Panc1 (cell line): Measurements from ENCODE around the gene ZBTB11. TPM values are rescaled to one million over a fixed set of nuclear protein-coding genes. Genes with fewer than 3 reads are reported as not detected.

Source experiments
- ATAC-seq: fragments of 200-7000 bp; cut with Tn5 transposase; 2 replicates; pipeline ENCODE4 v1.9.1; 2020; ENCODE audit warnings: mild to moderate bottlenecking, moderate library complexity
- BruUV-seq: library from RNA; stranded (reverse); fragments of 400-500 nt; replicated peaks from 2 replicates; lab custom pipeline; 2021; lab: Mats Ljungman, UMichigan
- CTCF ChIA-PET: fragments of 300-600 bp; sonication (Branson Sonifier 250); formaldehyde crosslinking; loops from one replicate; lab custom pipeline; 2022; ENCODE audit warnings: antibody characterized with exemption; lab: Charles Lee
- POLR2A ChIA-PET: fragments of 300-600 bp; sonication (Branson Sonifier 250); formaldehyde crosslinking; loops from one replicate; lab custom pipeline; 2022; ENCODE audit warnings: antibody characterized with exemption; lab: Charles Lee
- DNase-seq: peaks from one replicate; pipeline ENCODE4 v3.0.0-alpha.2; 2010; ENCODE audit warnings: low read depth, low spot score
- H3K27ac ChIP-seq: 2 replicates; pipeline ENCODE4 v1.5.1; 2011; ENCODE audit warnings: mild to moderate bottlenecking, low read length, inconsistent platforms
- H3K27me3 ChIP-seq: fragments of 200-500 bp; sonication (Bioruptor generic); 2 replicates; pipeline ENCODE4 v1.6.0; 2014; ENCODE audit warnings: low read length, inconsistent platforms; ENCODE audit not compliant: control insufficient read depth, insufficient read depth
- H3K36me3 ChIP-seq: fragments of 200-500 bp; sonication (Bioruptor generic); 2 replicates; pipeline ENCODE4 v1.5.1; 2014; ENCODE audit warnings: inconsistent platforms, mild to moderate bottlenecking, low read length, moderate library complexity; ENCODE audit not compliant: control insufficient read depth, insufficient read depth
- H3K4me1 ChIP-seq: 2 replicates; pipeline ENCODE4 v1.5.1; 2011; ENCODE audit warnings: inconsistent platforms, mild to moderate bottlenecking, low read length, moderate library complexity; ENCODE audit not compliant: control insufficient read depth, insufficient read depth
- H3K4me3 ChIP-seq, 2 experiments: 2 replicates each; pipeline ENCODE4 v1.5.1; 2011 to 2012; ENCODE audit warnings: low read depth in 2 of 2, low read length in 2 of 2, mild to moderate bottlenecking in 2 of 2, inconsistent platforms in 1 of 2, moderate library complexity in 1 of 2
- H3K9me3 ChIP-seq: fragments of 200-500 bp; sonication (Bioruptor generic); 2 replicates; pipeline ENCODE4 v1.5.1; 2014; ENCODE audit warnings: low read depth, mild to moderate bottlenecking, inconsistent platforms, low read length, moderate library complexity; ENCODE audit not compliant: control insufficient read depth, insufficient read depth
- CTCF ChIP-seq: fragments of 450-650 bp; IDR thresholded peaks from 2 replicates; pipeline ENCODE4 v1.5.1; 2017; ENCODE audit warnings: mild to moderate bottlenecking
- POLR2AphosphoS5 ChIP-seq: IDR thresholded peaks from 2 replicates; pipeline ENCODE4 v1.6.1; 2012; ENCODE audit warnings: mild to moderate bottlenecking, low read depth, low read length, moderate library complexity
- REST ChIP-seq, 2 experiments: IDR thresholded peaks; 2 replicates each; pipeline ENCODE4 v1.6.1; 2011 to 2012; ENCODE audit warnings: low read depth in 2 of 2, control low read depth in 1 of 2, low read length in 1 of 2, mild to moderate bottlenecking in 1 of 2, moderate library complexity in 1 of 2; ENCODE audit not compliant: insufficient read depth in 1 of 2
- SIN3A ChIP-seq: IDR thresholded peaks from 2 replicates; pipeline ENCODE4 v1.6.1; 2012; ENCODE audit warnings: low read depth, mild to moderate bottlenecking, low read length, moderate library complexity, borderline replicate concordance; ENCODE audit not compliant: insufficient read depth
- TCF7L2 ChIP-seq: IDR thresholded peaks from 2 replicates; pipeline ENCODE4 v1.6.1; 2011; ENCODE audit warnings: mild to moderate bottlenecking, low read depth, low read length, inconsistent platforms
- in situ Hi-C: cut with HindIII; loops from 2 replicates; pipeline ENCODE4 v1.10.0; 2016; ENCODE audit warnings: low sequenced_read_pairs, low pct_unique_long_range_greater_than_20kb
- intact Hi-C: fragments of 100-400 bp; cut with micrococcal nuclease; formaldehyde crosslinking; loops from one replicate; pipeline ENCODE4 v1.10.0; 2022; ENCODE audit not compliant: unreplicated experiment
- total RNA-seq: library from RNA; stranded (reverse); gene quantifications from one replicate; pipeline ENCODE4 v1.2.1, GENCODE V29; 2021; ENCODE audit not compliant: unreplicated experiment

Gene ZBTB11
- total RNA-seq, 1 experiment from 2014 or later = 20.1 TPM

GRCh38 chr3:101685870-101686307, 9.0 kb upstream of the ZBTB11 start:
- CTCF ChIA-PET = no interaction called here
- DNase-seq (no peak), ATAC-seq (peak; percentile 2; the same call in 1 of the 2 replicates)
- TSS peak; percentile 89 for BruUV-seq
- intact Hi-C loops = no loop called here
- Histone ChIP-seq H3K4me1 (peaks cover 37% of the 10 kb centered on the region), H3K9me3 (no peaks in the 10 kb centered on the region), H3K4me3 (peak overlapping the region; percentile 86 to 89), H3K36me3 (peaks cover 46% of the 10 kb centered on the region), H3K27me3 (no peaks in the 10 kb centered on the region), H3K27ac (peak overlapping the region; percentile 99)
- POLR2A ChIA-PET = interaction anchor here (2.2 kb wide), 1 partner anchor 9 kb away, joined by 14 read pairs; the partner anchor contains the start of gene ZBTB11
- TF ChIP-seq TCF7L2 (no peak), REST (IDR thresholded peaks at IDR 0.05; ENCODE audit: insufficient read depth in 1 of 2, low read depth in 2 of 2, low read length in 1 of 2) (peak in 1 of 2 experiments; percentile 14; a peak in 1 of 4 replicates), CTCF (no peak), POLR2AphosphoS5 (no peak), SIN3A (no peak)
- in situ Hi-C loops = no loop called here

- H3K27ac ChIP-seq = peak overlapping the region; percentile 99
- intact Hi-C loops (no loop called here), in situ Hi-C loops (no loop called here)
- no peaks in the 10 kb centered on the region for H3K27me3 ChIP-seq
- H3K4me1 ChIP-seq = peaks cover 37% of the 10 kb centered on the region
- DNase-seq (no peak), ATAC-seq (no peak)
- H3K4me3 ChIP-seq = peak overlapping the region; percentile 86 to 89
- BruUV-seq = no TSS peak
- POLR2A ChIA-PET = interaction anchor here (0.6 to 0.7 kb wide), 3 partner anchors 9 to 197 kb away, joined by 3 read pairs; no protein-coding TSS in a partner anchor
- peaks cover 51% of the 10 kb centered on the region for H3K36me3 ChIP-seq
- TF ChIP-seq CTCF (no peak), SIN3A (no peak), POLR2AphosphoS5 (0 out of 2 replicates have a peak, but pooled peaks have one; percentile 10), REST (IDR thresholded peaks at IDR 0.05; ENCODE audit: insufficient read depth in 1 of 2, low read depth in 2 of 2, low read length in 1 of 2) (no peak)
- CTCF ChIA-PET = interaction anchor here (1.1 kb wide), 1 partner anchor 8 kb away, joined by 3 read pairs; no protein-coding TSS in a partner anchor
- no peaks in the 10 kb centered on the region for H3K9me3 ChIP-seq
These were observed 8.1 kb upstream of the ZBTB11 start for GRCh38 chr3:101685050-101685400.
